Nephron (organoid): Measurements from ENCODE around the gene SLC1A1.
"Not testable (repeated sequence)": the region's sequence is repeated elsewhere in the genome, so short reads cannot be mapped to it uniquely, and the experiment has no call there.

ENCODE experiments used
- H3K27ac Mint-ChIP-seq, 3 experiments: 2 replicates each; pipeline ENCODE4 v1.8.0; 2020; ENCODE audit warnings: mixed read lengths in 3 of 3, mild to moderate bottlenecking in 2 of 3, moderate library complexity in 1 of 3
- H3K27me3 Mint-ChIP-seq: 2 replicates; pipeline ENCODE4 v1.8.0; 2021; ENCODE audit warnings: low read depth, mild to moderate bottlenecking, moderate library complexity, mixed read lengths
- H3K36me3 Mint-ChIP-seq: 2 replicates; pipeline ENCODE4 v1.8.0; 2020; ENCODE audit warnings: low read depth, mixed read lengths
- H3K4me1 Mint-ChIP-seq: 2 replicates; pipeline ENCODE4 v1.8.0; 2020; ENCODE audit warnings: mixed read lengths
- H3K4me3 Mint-ChIP-seq, 3 experiments: 2 replicates each; pipeline ENCODE4 v1.8.0; 2020; ENCODE audit warnings: mild to moderate bottlenecking in 3 of 3, mixed read lengths in 3 of 3, moderate library complexity in 2 of 3
- H3K9me3 Mint-ChIP-seq: 2 replicates; pipeline ENCODE4 v1.8.0; 2020; ENCODE audit warnings: mixed read lengths
- CTCF ChIP-seq, 3 experiments: fragments of 200-600 bp; sonication (generic); IDR thresholded peaks; one replicate each; pipeline ENCODE4 v1.5.0; 2021; ENCODE audit warnings: antibody characterized with exemption in 3 of 3; ENCODE audit not compliant: unreplicated experiment in 3 of 3

Gene SLC1A1

GRCh38 chr9:4596165-4596922 lies 106.1 kb downstream of the SLC1A1 start:
- H3K27ac Mint-ChIP-seq, result no peak overlapping the region
- peaks cover 4% of the 10 kb centered on the region for H3K27me3 Mint-ChIP-seq
- no peak overlapping the region for H3K4me3 Mint-ChIP-seq
- H3K4me1 Mint-ChIP-seq, result peaks cover 2% of the 10 kb centered on the region
- no peak for TF ChIP-seq CTCF (IDR thresholded peaks at IDR 0.05; ENCODE audit: unreplicated experiment in 3 of 3)
- no peaks in the 10 kb centered on the region for H3K36me3 Mint-ChIP-seq
- no peaks in the 10 kb centered on the region for H3K9me3 Mint-ChIP-seq

- no peak overlapping the region for H3K27ac Mint-ChIP-seq
- H3K9me3 Mint-ChIP-seq, result no peaks in the 10 kb centered on the region
- H3K4me1 Mint-ChIP-seq, result no peaks in the 10 kb centered on the region
- H3K27me3 Mint-ChIP-seq, result no peaks in the 10 kb centered on the region
- H3K4me3 Mint-ChIP-seq, result no peak overlapping the region
- H3K36me3 Mint-ChIP-seq, result no peaks in the 10 kb centered on the region
- no peak for TF ChIP-seq CTCF (IDR thresholded peaks at IDR 0.05; ENCODE audit: unreplicated experiment in 3 of 3)
Observed at GRCh38 chr9:4600368-4600767, 110.1 kb downstream of the SLC1A1 start.

GRCh38 chr9:4603830-4604229 lies 113.6 kb downstream of the SLC1A1 start:
- H3K4me3 Mint-ChIP-seq, result no peak overlapping the region
- no peaks in the 10 kb centered on the region for H3K27me3 Mint-ChIP-seq
- H3K36me3 Mint-ChIP-seq, result no peaks in the 10 kb centered on the region
- no peak overlapping the region for H3K27ac Mint-ChIP-seq
- no peaks in the 10 kb centered on the region for H3K9me3 Mint-ChIP-seq
- H3K4me1 Mint-ChIP-seq, result no peaks in the 10 kb centered on the region
- no peak for TF ChIP-seq CTCF (IDR thresholded peaks at IDR 0.05; ENCODE audit: unreplicated experiment in 3 of 3)

GRCh38 chr9:4604678-4605095 lies 114.4 kb downstream of the SLC1A1 start:
- no peak overlapping the region for H3K4me3 Mint-ChIP-seq
- no peaks in the 10 kb centered on the region for H3K36me3 Mint-ChIP-seq
- no peaks in the 10 kb centered on the region for H3K27me3 Mint-ChIP-seq
- no peaks in the 10 kb centered on the region for H3K4me1 Mint-ChIP-seq
- TF ChIP-seq CTCF (IDR thresholded peaks at IDR 0.05; ENCODE audit: unreplicated experiment in 3 of 3), result peak; percentile 51 to 65 (median 54)
- no peak overlapping the region for H3K27ac Mint-ChIP-seq
- H3K9me3 Mint-ChIP-seq, result no peaks in the 10 kb centered on the region

GRCh38 chr9:4606033-4606432 lies 115.8 kb downstream of the SLC1A1 start:
- not testable (repeated sequence) for H3K27ac Mint-ChIP-seq, H3K4me3 Mint-ChIP-seq, H3K9me3 Mint-ChIP-seq, H3K36me3 Mint-ChIP-seq, H3K27me3 Mint-ChIP-seq, H3K4me1 Mint-ChIP-seq

GRCh38 chr9:4614627-4615026 lies 124.4 kb downstream of the SLC1A1 start:
- Mint-ChIP-seq H3K4me1 (no peaks in the 10 kb centered on the region), H3K36me3 (no peaks in the 10 kb centered on the region), H3K27ac (no peak overlapping the region), H3K4me3 (no peak overlapping the region), H3K27me3 (peaks cover 8% of the 10 kb centered on the region), H3K9me3 (no peaks in the 10 kb centered on the region)
- no peak for TF ChIP-seq CTCF (IDR thresholded peaks at IDR 0.05; ENCODE audit: unreplicated experiment in 3 of 3)
